HL-60 (cell line): ENCODE data around the gene PAAF1.

Source experiments
- POLR2AphosphoS5 ChIP-seq: IDR thresholded peaks from 2 replicates; pipeline ENCODE4 v1.6.1; 2012; ENCODE audit warnings: low read depth
- TF ChIP-seq, protein P1 (sequence below): IDR thresholded peaks from one replicate; pipeline ENCODE4 v1.5.1; 2011; ENCODE audit warnings: low read length, control low read depth, inconsistent platforms; ENCODE audit not compliant: insufficient read depth
- TF ChIP-seq, protein P2 (sequence below): IDR thresholded peaks from 2 replicates; pipeline ENCODE4 v1.6.1; 2012; ENCODE audit warnings: low read depth; ENCODE audit not compliant: insufficient replicate concordance

DNA sequence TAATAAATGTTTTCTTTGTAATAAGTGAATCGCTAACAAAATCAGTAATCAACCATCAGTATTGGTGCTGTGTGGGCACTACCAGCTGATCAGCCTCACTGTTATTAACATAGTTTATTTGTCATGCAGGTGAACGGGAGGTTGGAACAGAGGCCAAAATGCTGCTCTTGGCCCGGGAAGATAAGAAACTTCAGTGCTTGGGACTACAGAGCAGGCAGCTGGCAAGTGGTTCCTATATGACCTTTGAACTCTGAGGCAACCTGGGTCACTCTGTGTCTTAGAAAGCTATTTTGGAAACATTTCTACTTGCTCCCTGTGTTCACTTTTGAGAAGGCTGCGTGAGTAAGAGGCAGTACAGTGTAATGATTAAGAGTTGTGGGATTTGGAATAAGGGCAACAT, 37.5 kb downstream of the PAAF1 start:
- TF ChIP-seq, protein P1, sequence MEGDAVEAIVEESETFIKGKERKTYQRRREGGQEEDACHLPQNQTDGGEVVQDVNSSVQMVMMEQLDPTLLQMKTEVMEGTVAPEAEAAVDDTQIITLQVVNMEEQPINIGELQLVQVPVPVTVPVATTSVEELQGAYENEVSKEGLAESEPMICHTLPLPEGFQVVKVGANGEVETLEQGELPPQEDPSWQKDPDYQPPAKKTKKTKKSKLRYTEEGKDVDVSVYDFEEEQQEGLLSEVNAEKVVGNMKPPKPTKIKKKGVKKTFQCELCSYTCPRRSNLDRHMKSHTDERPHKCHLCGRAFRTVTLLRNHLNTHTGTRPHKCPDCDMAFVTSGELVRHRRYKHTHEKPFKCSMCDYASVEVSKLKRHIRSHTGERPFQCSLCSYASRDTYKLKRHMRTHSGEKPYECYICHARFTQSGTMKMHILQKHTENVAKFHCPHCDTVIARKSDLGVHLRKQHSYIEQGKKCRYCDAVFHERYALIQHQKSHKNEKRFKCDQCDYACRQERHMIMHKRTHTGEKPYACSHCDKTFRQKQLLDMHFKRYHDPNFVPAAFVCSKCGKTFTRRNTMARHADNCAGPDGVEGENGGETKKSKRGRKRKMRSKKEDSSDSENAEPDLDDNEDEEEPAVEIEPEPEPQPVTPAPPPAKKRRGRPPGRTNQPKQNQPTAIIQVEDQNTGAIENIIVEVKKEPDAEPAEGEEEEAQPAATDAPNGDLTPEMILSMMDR = no peak
- no peak for TF ChIP-seq POLR2AphosphoS5
- TF ChIP-seq, protein P2, sequence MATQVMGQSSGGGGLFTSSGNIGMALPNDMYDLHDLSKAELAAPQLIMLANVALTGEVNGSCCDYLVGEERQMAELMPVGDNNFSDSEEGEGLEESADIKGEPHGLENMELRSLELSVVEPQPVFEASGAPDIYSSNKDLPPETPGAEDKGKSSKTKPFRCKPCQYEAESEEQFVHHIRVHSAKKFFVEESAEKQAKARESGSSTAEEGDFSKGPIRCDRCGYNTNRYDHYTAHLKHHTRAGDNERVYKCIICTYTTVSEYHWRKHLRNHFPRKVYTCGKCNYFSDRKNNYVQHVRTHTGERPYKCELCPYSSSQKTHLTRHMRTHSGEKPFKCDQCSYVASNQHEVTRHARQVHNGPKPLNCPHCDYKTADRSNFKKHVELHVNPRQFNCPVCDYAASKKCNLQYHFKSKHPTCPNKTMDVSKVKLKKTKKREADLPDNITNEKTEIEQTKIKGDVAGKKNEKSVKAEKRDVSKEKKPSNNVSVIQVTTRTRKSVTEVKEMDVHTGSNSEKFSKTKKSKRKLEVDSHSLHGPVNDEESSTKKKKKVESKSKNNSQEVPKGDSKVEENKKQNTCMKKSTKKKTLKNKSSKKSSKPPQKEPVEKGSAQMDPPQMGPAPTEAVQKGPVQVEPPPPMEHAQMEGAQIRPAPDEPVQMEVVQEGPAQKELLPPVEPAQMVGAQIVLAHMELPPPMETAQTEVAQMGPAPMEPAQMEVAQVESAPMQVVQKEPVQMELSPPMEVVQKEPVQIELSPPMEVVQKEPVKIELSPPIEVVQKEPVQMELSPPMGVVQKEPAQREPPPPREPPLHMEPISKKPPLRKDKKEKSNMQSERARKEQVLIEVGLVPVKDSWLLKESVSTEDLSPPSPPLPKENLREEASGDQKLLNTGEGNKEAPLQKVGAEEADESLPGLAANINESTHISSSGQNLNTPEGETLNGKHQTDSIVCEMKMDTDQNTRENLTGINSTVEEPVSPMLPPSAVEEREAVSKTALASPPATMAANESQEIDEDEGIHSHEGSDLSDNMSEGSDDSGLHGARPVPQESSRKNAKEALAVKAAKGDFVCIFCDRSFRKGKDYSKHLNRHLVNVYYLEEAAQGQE = no peak
